NCI-H2196 treated with DMSO at 0.1 percent for 48 hours (cell line): ENCODE measurements around the gene SCN4A.
"Not testable (repeated sequence)": the region's sequence is repeated elsewhere in the genome, so short reads cannot be mapped to it uniquely, and the experiment has no call there.

Experiments used
- DNase-seq: peaks from one replicate; lab custom pipeline; 2025; ENCODE audit not compliant: unreplicated experiment; lab: John Stamatoyannopoulos, UW

The SCN4A gene

DNA sequence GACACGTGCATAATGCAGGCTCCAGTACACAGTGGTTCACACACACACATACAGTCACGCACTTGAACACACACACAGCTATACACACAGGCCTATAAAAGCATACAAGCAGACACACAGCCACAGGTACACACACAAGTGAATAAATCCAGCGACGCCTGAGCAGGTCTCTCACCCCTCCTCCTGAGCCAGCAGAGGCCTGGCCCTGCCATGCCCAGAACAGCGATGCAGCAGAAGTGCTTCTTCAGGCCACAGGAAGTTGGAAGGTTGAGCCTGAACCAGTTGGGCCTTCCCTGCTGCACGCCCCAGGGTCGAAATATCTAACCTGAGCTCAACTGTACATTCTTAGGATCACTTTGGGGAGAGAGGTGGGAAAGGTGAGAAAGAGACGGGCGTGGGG is 33.3 kb downstream of the SCN4A start:
- DNase-seq, result no peak

GRCh38 chr17:63937920-63938319 is 34.8 kb downstream of the SCN4A start:
- DNase-seq, result no peak

DNA sequence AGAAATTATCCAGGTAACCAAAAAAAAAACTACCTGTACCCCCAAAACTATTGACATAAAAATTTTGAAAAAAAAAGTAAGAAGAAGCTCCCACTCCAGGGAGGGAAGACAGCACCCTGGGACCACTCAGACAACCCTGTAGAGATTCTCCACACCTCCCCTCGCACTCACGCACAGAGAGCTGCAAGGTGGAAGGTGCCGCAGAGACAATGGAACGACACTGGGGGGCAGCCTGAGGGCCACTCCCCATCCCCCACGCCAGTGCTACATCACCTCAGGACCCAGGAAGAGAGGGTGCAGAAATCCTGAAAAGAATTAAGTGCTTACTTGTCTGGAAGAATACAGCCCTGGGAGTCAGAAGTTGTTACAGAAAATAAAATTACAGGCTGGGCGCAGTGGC is 35.4 kb downstream of the SCN4A start:
- no peak for DNase-seq

- DNase-seq, result no peak
Observed at GRCh38 chr17:63934183-63935112, 38.3 kb downstream of the SCN4A start.

GRCh38 chr17:63933598-63933997 is 39.1 kb downstream of the SCN4A start:
- no peak for DNase-seq

GRCh38 chr17:63932721-63933120 is 40.0 kb downstream of the SCN4A start:
- DNase-seq, result no peak

GRCh38 chr17:63931981-63932561 is 40.6 kb downstream of the SCN4A start, which contains the start of gene CD79B:
Gene CD79B (minus strand): TSS chr17:63932331. CDS start chr17:63932261, 70 bp downstream.
- DNase-seq, result no peak

- no peak for DNase-seq
Observed at GRCh38 chr17:63930951-63931575, 41.7 kb downstream of the SCN4A start.

GRCh38 chr17:63929860-63930766 is 42.6 kb downstream of the SCN4A start:
- DNase-seq, result no peak

- DNase-seq, result no peak
Observed at GRCh38 chr17:63928966-63929695, 43.6 kb downstream of the SCN4A start.

DNA sequence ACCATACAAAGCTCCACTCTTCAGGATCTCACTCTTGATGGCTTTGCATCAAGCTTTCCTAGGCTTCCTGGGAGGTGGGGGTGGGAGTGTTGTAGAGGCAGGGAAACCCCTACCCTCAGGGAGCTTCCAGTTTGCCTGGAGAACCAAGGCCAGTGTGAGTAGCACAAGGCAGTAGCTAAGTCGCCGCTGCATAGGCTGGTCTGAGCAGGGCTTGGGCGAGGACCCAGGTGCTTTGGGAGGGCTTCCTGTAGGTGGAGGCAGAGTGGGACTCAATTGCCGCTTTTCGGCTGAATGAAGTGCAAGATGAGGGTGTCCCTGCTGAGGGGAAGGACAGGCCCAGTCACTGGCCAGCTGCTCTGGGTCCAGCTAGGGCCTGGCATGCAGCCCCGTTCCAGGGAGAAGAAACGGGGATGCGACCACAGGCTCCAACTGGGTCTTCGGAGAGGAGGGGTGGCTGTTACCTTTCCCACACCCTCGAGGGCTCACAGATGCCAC is 44.5 kb downstream of the SCN4A start:
- DNase-seq, result no peak

GRCh38 chr17:63927464-63928171 is 45.1 kb downstream of the SCN4A start:
- DNase-seq, result no peak

DNA sequence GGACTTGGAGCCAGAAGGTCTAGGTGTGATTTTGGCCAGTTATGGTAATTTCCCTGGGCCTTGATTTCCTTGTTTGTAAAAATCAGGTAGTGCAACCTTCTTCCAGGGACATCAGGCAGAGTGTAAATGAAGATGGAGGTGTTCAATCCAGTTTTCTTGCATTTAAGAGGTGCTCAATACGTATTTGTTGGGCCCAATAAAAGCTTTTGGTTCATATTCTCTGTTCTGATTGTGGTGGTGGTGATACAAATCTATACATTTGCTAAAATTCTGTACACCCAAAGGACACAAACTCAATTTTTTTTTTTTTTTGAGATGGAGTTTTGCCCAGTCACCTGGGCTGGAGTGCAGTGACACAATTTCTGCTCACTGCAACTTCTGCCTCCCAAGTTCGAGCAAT is 46.6 kb downstream of the SCN4A start:
- no peak for DNase-seq

GRCh38 chr17:63925615-63926014 is 47.1 kb downstream of the SCN4A start:
- DNase-seq, result no peak

GRCh38 chr17:63922402-63922801 is 50.3 kb downstream of the SCN4A start:
- not testable (repeated sequence) for DNase-seq

DNA sequence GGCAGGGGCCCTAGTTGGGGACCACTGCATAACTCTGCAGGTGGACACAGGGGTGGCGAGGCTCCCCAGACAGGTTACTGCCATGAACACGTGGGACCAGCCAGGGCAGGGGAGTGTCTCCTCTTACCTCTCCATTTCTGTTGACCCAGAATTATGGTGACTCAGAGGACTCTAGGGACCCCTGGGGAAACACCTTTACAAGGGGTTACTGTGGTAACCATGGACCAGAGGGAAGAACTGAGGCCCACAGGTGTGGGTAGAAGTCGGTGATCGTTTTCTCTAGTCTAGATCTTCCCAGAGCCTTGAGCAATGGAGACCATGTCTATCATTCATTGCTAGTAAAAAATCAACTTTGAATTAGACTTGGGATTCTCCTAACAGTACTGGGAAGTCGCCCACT is 51.9 kb downstream of the SCN4A start:
- DNase-seq, result not testable (repeated sequence)

- DNase-seq, result not testable (repeated sequence)
Observed at GRCh38 chr17:63920050-63920449, 52.7 kb downstream of the SCN4A start.

- peak; percentile 17 for DNase-seq
Observed at GRCh38 chr17:63919311-63919723, 53.4 kb downstream of the SCN4A start.

- not testable (repeated sequence) for DNase-seq
Observed at GRCh38 chr17:63918789-63919305, 53.9 kb downstream of the SCN4A start, which contains the start of gene GH1. Gene GH1 (minus strand): TSS chr17:63918839. CDS start chr17:63918776, 63 bp downstream.
